HG02798 (cell line): ENCODE data around the gene CNN3.

Source experiments
- ATAC-seq: cut with Tn5 transposase; IDR thresholded peaks from one replicate; pipeline ENCODE4 v1.9.1; 2021; ENCODE audit warnings: mild to moderate bottlenecking; ENCODE audit not compliant: unreplicated experiment, poor library complexity

The CNN3 gene

GRCh38 chr1:94925561-94926125 lies 1.3 kb downstream of the CNN3 start:
- no peak for ATAC-seq

DNA sequence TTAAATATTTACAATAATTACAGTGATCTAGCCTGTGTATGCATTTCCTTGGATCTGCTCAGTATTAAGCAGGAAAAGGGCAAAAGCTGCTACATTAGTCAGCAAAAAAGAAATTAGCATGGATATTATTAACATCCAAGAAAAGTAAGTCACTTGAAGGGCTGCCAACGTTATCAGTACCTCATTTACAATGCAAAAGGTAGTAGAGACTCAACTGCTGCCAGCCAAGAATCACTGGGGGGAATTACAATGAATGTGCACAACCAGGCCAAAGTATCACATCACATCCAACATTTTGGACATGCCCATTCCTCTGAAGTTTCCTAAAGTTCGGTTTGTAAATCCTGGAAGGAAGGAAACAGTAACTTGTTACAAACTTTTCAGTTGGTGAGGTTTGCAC lies 1.9 kb downstream of the CNN3 start:
- ATAC-seq, result no peak

- ATAC-seq, result no peak
Observed at GRCh38 chr1:94922761-94923331, 4.1 kb downstream of the CNN3 start.

- ATAC-seq, result no peak
Observed at GRCh38 chr1:94921977-94922376, 4.9 kb downstream of the CNN3 start.

DNA sequence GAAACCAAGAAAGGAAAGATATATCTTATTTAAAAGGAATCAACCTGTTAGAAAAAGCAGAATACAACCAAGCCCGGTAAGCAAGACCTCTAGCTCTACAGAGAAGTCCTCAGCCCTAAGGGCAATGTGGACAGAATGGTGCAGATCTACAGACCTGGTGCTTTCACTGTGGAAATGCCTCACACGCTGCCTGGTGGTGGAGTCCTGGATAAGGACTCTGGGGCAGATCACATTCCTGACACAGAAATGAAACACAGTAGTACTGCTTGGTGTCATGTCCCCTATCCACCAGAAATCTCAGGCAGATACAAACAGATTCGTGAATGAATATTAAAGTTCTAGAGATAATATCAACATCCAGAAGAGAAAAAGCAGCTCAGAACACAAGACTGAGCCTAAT lies 6.8 kb downstream of the CNN3 start:
- no peak for ATAC-seq

DNA sequence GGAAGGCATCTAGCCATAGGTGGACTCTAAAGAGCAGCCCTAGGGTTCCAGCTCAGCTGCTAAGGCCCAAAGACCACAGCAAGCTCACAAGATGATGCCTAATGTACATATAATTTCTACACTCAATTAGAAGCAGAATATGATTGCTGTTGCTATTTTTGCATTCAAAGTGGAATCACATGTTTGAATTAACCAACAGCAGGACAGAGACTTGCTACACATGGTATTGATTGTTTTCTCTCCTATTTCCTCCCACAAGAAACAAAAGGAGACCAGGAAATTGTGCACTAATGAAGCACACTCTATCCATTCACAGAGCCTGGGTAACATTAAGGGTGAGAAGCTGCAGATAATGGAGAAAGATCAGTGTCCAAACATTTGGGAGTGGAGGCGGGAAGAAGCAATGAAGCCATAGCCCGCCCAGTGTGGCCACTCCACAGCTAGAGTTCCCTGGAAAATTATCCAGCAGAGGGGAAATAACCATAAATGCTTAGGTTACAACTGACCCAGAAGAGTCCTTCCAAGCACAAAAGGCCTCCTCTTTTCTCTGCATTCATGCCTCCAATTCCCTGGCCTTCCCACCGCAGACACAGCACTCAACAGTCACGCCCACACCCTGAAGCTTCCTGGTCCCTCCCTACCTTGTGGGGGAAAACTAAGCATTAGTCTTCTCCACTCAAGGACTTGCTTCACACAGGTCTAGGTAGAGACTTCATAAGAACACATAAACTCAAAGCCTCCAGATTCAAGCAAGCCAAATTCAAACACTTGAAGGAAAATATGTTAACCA lies 7.5 kb downstream of the CNN3 start:
- no peak for ATAC-seq

DNA sequence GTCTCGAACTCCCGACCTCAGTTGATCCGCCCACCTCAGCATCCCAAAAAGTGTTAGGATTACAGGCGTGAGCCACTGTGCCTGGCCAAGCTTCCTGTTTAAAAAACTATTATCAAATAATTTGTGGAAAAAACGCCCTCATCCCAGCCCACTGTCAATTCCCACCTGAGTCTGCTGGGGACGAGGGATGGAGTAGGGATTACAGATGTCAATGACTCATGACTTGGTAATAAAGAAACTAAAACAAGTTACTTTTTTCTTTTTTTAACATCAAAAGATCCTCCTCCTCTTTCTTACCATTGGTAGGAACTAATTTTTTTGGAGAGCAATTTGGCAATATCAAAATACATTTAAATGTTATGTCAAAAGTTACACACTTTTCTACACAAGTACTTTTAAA lies 9.7 kb downstream of the CNN3 start:
- ATAC-seq, result no peak

DNA sequence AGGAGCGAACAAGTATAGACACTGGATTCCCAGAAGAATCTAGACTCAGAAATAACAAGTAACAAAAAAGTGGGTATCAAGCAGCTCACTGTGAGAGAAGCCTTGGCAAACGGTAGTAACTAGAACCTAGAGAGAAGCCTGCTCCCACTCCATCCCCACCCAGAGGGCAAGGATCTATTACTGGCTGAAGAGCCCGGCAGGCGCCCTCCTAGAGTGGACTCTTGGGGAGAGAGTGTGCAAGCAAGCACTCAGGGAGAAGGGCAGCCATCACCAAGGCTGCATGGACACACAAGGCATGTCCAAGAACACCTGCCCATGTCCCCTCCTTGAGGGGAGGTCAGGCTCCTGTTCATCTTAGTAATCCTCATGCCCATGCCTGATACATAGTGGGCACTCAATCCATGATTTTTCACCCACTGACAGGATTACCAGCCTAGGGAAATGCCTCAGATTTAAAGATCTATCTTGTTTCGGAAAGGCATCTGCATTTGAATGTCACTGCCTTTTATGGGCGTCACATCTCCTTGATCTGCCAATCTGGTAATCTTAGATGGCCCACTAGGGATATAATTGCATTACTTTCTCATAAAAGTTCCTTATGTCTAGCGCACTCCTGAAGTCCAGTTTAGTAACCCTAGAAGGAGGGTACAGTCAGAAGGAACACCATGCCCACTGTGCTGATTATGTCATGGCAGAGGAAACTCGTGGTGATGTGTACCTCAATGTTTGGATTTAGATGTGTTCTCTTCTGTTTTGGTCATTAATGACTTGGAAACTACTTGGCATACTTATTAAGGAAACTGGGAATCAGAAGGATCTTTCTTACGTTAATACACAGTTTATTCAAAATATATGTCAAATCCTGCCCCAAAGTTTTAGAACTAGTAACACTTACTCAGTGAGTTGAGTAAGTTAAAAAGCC lies 14.4 kb downstream of the CNN3 start:
- no peak for ATAC-seq

- no peak for ATAC-seq
Observed at GRCh38 chr1:94909486-94909885, 17.4 kb downstream of the CNN3 start.

GRCh38 chr1:94908965-94909364 lies 17.9 kb downstream of the CNN3 start:
- ATAC-seq, result no peak

DNA sequence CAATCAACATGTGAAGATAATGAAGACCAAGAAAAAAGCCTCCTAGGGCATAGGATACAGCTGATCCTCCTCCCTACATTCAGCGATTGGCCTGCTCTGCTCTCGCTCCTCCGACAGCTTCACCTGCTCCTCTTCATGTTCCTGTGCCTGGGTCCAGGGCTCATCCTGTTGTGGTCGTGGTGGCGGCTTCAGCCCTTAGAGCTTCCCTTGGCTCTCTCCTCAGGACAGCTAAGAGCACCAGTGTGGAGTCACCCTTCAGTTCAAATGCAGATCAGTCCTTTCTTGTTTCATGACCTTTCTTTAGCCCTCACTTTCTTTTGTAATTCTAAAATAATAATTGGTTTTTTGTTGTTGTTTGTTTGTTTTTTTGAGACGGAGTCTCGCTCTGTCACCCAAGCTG lies 18.7 kb downstream of the CNN3 start:
- ATAC-seq, result no peak

DNA sequence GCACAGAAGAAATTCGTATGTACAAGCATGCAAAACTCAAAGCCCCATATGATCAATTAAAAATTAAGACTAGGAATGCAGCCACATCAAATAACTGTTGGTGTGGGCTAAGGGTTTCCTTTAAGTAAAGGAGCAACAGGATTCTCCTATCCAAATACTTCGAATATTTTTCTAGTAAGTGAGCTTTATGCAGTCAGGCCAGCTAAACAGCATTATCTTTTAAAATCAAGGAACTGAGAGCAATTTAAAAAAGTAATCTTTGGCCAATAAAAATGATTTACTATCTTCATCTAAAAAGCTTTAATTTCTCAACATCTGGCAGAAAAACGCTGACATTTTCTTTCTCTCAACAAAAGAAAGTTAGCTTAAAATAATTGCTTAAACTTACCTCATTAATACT lies 19.8 kb downstream of the CNN3 start:
- ATAC-seq, result no peak

GRCh38 chr1:94906382-94906781 lies 20.5 kb downstream of the CNN3 start:
- ATAC-seq, result no peak

GRCh38 chr1:94905207-94905606 lies 21.7 kb downstream of the CNN3 start:
- ATAC-seq, result no peak

DNA sequence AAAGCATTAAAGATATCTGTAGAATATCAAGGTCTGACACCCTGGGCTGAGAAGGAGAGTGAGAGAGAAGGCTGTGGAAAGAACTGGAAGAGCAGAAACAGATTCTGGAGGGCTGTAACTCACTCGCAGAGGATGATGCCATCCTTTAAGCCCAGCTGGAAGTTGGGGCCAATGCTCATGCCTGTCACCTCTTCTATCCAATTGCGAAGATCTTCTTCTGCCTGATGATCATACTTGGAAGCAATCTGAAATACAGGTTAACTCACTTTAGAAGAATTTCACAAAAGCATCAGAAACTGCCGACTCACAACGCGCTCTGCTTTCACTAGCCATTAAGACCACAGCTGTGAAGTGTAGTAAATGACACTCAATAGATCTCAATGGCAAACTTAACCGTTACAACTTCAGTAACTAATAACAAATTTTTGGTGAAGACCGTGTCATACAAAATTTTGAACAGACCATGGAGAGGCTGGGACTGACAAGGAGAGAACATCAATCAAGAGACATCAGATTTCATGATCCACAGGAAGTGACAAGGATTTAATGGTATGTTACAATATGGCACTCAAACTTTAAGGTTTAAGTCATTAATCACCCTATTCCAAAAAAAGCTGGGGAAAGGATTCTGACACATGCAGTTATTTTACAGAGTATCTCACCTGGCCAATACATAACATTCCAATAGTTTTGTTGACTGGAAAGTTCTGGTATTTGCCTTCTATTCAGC lies 23.5 kb downstream of the CNN3 start:
- ATAC-seq, result no peak

GRCh38 chr1:94901841-94902240 lies 25.1 kb downstream of the CNN3 start:
- ATAC-seq, result no peak

- ATAC-seq, result no peak
Observed at GRCh38 chr1:94899756-94900155, 27.2 kb downstream of the CNN3 start.

DNA sequence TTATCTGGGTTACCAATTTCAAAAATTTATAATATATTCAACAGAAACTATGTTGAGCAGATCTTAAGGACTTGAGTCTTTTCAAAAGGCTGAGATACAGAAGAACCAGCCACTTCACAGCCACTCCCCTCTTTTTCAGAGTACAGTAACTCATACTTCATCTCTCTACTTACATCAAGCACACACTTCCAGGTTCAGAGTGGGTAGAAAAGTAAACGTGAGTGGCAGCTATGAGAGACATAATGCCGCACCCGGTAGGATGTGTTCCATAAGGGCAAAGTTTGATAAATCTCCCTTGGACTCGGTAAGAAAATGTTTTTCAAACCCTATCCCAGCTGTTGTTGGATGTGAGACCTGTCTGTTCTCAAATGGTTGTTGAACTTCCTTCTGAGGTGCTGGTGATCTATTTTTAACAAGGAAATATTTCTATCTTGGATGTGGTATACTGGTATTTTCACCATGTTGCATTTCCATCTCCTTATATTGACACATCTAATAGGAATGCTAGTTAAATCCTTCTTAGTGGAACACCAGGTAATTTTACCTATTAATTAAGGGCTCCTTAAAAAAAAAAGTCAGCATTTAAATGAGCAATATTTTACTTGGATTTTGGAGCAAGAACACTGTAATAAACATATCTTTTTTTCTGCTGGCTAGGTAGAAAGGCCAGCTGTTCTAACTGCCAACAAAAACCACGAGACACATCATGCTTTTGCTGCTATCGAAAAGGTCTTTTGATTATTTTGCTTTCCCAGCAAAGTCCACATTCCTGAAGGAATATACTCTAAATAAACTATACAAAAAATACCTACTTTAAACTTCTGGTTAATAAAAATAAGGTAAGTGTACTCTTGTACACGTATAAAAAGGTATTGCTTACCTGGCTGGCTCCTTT lies 28.2 kb downstream of the CNN3 start:
- no peak for ATAC-seq

DNA sequence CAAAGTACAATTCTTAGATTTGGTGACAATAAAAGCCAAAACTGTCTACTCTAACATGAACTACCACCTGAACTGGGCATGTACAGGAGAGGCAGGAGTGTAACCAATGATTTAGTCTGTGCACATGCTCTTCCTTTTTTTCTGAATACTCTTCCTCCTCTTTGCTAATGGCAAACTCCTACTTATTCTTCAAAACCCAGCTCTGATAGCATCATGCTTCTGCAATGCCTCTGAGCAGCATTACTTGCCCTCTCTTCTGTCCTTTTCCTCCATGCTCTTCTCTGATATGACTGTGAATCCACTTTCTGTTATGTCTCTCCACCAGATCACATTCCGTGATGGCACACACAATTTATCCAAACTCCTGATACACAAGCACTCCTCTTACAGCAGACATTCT lies 31.4 kb downstream of the CNN3 start:
- no peak for ATAC-seq
